ENCODE data around the gene ICE1. TPM values are rescaled to one million over a fixed set of nuclear protein-coding genes. Genes with fewer than 3 reads are reported as not detected.

ICE1 gene
- total RNA-seq, 2 donors from 2014 or later, result 36.9 to 40.5 TPM

DNA sequence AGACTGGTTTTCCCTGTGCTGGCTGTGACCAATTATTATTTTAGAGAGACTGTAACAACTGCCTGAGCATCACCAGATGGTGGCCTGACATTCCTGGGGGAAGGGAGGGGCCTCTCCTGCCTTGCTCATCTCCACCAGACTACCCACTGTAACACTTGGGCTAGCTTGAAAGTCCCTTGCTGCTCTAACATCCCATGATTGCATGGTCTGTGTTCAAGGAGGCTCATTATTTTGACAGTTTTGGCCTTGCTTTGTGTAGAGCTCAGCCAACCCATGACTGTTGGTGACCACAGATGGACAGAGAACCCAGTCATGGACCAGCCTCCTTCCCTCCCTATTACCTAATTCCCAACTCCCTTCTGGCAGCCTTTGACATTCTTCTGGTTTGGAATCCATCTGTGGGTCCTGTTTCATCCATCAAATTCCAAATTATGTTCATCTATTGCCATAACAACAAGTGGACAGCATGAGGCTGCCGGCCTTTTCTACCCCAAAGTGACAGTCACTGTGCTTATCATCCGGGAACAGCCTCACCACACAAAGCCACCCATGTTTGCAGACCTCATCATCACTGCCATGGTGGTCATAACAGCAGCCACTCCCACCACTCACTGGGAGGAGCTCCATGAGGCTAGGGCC is 49.0 kb upstream of the ICE1 start:
- DNase-seq, result peak; percentile 33
- 82 to 94% methylated on average over 2 of the region's 2 CpGs for WGBS, 2 experiments (ENCODE audit: insufficient coverage in 1 of 2, insufficient read length in 1 of 2)
- H3K4me1 Mint-ChIP-seq, result peaks cover 8% of the 10 kb centered on the region

DNA sequence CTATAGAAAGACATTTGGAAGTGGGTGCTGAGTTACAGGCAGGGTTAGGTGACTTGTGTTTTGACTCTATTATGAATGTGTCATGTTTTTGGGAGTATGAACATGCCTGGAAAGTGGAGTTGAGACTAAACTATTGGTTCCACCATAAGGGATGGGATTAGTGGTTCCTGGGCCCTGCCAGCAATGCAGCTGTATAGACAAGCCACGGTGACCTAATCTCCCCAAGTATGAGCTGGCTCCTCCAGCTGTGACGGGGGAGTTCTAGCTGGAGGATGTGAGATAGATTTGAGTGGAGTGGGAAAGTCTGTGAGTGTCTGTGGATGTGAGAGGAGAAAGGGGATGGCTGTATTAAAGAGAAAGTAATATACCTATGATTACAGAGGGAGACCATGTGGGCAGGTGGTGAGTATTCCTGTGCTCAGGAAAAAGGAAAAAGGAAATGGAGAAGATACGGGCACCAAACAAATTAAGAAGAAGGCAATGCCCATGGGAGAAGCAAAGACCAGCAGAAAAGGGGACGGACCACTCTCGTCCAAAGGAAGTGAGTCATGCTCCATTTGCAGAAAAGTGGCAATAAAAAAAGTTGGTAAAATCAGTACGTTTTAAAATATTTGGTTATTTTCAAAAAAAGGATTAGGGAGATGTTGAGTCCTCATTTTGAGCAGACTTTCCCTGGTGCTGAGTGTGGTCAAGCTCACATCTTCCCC is 48.3 kb upstream of the ICE1 start:
- no peak overlapping the region for H3K9ac ChIP-seq (ENCODE audit: extremely low read depth, low read length, poor library complexity, severe bottlenecking)
- no peak for DNase-seq
- Mint-ChIP-seq H3K36me3 (ENCODE audit: low read depth) (no peaks in the 10 kb centered on the region), H3K4me3 (no peak overlapping the region), H3K27me3 (ENCODE audit: insufficient read depth) (peaks cover 2% of the 10 kb centered on the region), H3K4me1 (peaks cover 8% of the 10 kb centered on the region), H3K27ac (no peak overlapping the region), H3K9me3 (peaks cover 4% of the 10 kb centered on the region)
- H3K4me1 ChIP-seq (ENCODE audit: control insufficient read depth, insufficient read depth, low read length), result no peaks in the 10 kb centered on the region
- no peak overlapping the region for H3K4me3 ChIP-seq (ENCODE audit: low read length)
- 63 to 75% methylated on average over 5 to 6 of the region's 6 CpGs for WGBS, 2 experiments (ENCODE audit: insufficient coverage in 1 of 2, insufficient read length in 1 of 2)
- no peak overlapping the region for H3K27ac ChIP-seq (ENCODE audit: low read depth, low read length)
- H3K36me3 ChIP-seq (ENCODE audit: control insufficient read depth, insufficient read depth, low read length), result no peaks in the 10 kb centered on the region
- TF ChIP-seq, protein P1, sequence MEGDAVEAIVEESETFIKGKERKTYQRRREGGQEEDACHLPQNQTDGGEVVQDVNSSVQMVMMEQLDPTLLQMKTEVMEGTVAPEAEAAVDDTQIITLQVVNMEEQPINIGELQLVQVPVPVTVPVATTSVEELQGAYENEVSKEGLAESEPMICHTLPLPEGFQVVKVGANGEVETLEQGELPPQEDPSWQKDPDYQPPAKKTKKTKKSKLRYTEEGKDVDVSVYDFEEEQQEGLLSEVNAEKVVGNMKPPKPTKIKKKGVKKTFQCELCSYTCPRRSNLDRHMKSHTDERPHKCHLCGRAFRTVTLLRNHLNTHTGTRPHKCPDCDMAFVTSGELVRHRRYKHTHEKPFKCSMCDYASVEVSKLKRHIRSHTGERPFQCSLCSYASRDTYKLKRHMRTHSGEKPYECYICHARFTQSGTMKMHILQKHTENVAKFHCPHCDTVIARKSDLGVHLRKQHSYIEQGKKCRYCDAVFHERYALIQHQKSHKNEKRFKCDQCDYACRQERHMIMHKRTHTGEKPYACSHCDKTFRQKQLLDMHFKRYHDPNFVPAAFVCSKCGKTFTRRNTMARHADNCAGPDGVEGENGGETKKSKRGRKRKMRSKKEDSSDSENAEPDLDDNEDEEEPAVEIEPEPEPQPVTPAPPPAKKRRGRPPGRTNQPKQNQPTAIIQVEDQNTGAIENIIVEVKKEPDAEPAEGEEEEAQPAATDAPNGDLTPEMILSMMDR (conservative IDR thresholded peaks at IDR 0.05), result no peak
- H3K9me3 ChIP-seq (ENCODE audit: control insufficient read depth, low read length), result no peaks in the 10 kb centered on the region
- H3K27me3 ChIP-seq (ENCODE audit: control insufficient read depth, insufficient read depth, low read length, poor library complexity, severe bottlenecking), result no peaks in the 10 kb centered on the region

More for the DNA sequence above, 49.0 kb upstream of the ICE1 start:
- no peak overlapping the region for H3K27ac Mint-ChIP-seq
- peaks cover 2% of the 10 kb centered on the region for H3K27me3 Mint-ChIP-seq (ENCODE audit: insufficient read depth)
- no peak overlapping the region for H3K4me3 Mint-ChIP-seq
- Histone ChIP-seq H3K27me3 (ENCODE audit: control insufficient read depth, insufficient read depth, low read length, poor library complexity, severe bottlenecking) (no peaks in the 10 kb centered on the region), H3K4me3 (ENCODE audit: low read length) (no peak overlapping the region), H3K36me3 (ENCODE audit: control insufficient read depth, insufficient read depth, low read length) (no peaks in the 10 kb centered on the region), H3K9me3 (ENCODE audit: control insufficient read depth, low read length) (no peaks in the 10 kb centered on the region), H3K4me1 (ENCODE audit: control insufficient read depth, insufficient read depth, low read length) (no peaks in the 10 kb centered on the region), H3K9ac (ENCODE audit: extremely low read depth, low read length, poor library complexity, severe bottlenecking) (no peak overlapping the region), H3K27ac (ENCODE audit: low read depth, low read length) (no peak overlapping the region)
- peaks cover 4% of the 10 kb centered on the region for H3K9me3 Mint-ChIP-seq
- H3K36me3 Mint-ChIP-seq (ENCODE audit: low read depth), result no peaks in the 10 kb centered on the region
- TF ChIP-seq, protein P1 (conservative IDR thresholded peaks at IDR 0.05), result no peak

DNA sequence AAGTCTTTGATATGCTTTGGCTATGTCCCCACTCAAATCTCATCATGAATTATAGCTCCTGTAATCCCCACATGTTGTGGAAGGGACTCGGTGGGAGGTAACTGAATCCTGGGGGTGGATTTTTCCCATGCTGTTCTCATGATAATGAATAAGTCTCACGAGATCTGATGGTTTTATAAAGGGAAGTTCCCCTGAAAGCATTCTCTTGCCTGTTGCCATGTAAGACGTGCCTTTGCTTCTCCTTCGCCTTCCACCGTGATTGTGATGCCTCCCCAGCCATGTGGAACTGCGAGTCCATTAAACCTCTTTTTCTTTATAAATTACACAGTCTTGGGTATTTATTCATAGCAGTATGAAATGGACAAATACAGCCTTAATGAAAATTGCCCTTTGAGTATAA is 44.7 kb upstream of the ICE1 start:
- Mint-ChIP-seq H3K4me1 (no peaks in the 10 kb centered on the region), H3K4me3 (no peak overlapping the region), H3K9me3 (peaks cover 7% of the 10 kb centered on the region), H3K36me3 (ENCODE audit: low read depth) (no peaks in the 10 kb centered on the region), H3K27me3 (ENCODE audit: insufficient read depth) (peaks cover 2% of the 10 kb centered on the region), H3K27ac (no peak overlapping the region)
- Histone ChIP-seq H3K27me3 (ENCODE audit: control insufficient read depth, insufficient read depth, low read length, poor library complexity, severe bottlenecking) (no peaks in the 10 kb centered on the region), H3K4me3 (ENCODE audit: low read length) (no peak overlapping the region), H3K36me3 (ENCODE audit: control insufficient read depth, insufficient read depth, low read length) (no peaks in the 10 kb centered on the region), H3K4me1 (ENCODE audit: control insufficient read depth, insufficient read depth, low read length) (no peaks in the 10 kb centered on the region), H3K9ac (ENCODE audit: extremely low read depth, low read length, poor library complexity, severe bottlenecking) (no peak overlapping the region), H3K9me3 (ENCODE audit: control insufficient read depth, low read length) (no peaks in the 10 kb centered on the region), H3K27ac (ENCODE audit: low read depth, low read length) (no peak overlapping the region)
- TF ChIP-seq, protein P1 (conservative IDR thresholded peaks at IDR 0.05), result no peak
- WGBS, 2 experiments (ENCODE audit: insufficient coverage in 1 of 2, insufficient read length in 1 of 2), result 69 to 89% methylated on average over 2 to 5 of the region's 6 CpGs
- no peak for DNase-seq
